CD8-positive, alpha-beta memory T cell (primary cell): ENCODE results near the gene STUB1. TPM values are rescaled to one million over a fixed set of nuclear protein-coding genes. Genes with fewer than 3 reads are reported as not detected.
A peak's percentile ranks its signal among the peaks of the same experiment; 100 is the strongest.
"Not testable (repeated sequence)": the region's sequence is repeated elsewhere in the genome, so short reads cannot be mapped to it uniquely, and the experiment has no call there.

ENCODE experiments used
- CTCF ChIA-PET: fragments of 350-600 bp; sonication (Branson Sonifier 250); formaldehyde crosslinking; loops from one replicate; lab custom pipeline; 2021; ENCODE audit warnings: antibody characterized with exemption; lab: Charles Lee
- POLR2A ChIA-PET: fragments of 350-600 bp; sonication (Branson Sonifier 250); formaldehyde crosslinking; loops from one replicate; lab custom pipeline; 2021; ENCODE audit warnings: antibody characterized with exemption; lab: Charles Lee
- DNase-seq, 5 donors: peaks; one replicate each; pipeline versions ENCODE4 v3.0.0 to v3.0.0-alpha.2; 2020 to 2022; ENCODE audit warnings: mixed read lengths in 1 of 5
- H3K27ac ChIP-seq: one replicate; pipeline ENCODE4 v1.7.0; 2013; ENCODE audit warnings: low read depth, mild to moderate bottlenecking, low read length, moderate library complexity
- H3K27me3 ChIP-seq: 2 replicates; pipeline ENCODE4 v1.7.0; 2013; ENCODE audit warnings: low read length, mild to moderate bottlenecking; ENCODE audit not compliant: insufficient read depth, poor library complexity, severe bottlenecking
- H3K36me3 ChIP-seq: 2 replicates; pipeline ENCODE4 v1.7.0; 2013; ENCODE audit warnings: mild to moderate bottlenecking, low read length, moderate library complexity; ENCODE audit not compliant: insufficient read depth
- H3K4me1 ChIP-seq: 2 replicates; pipeline ENCODE4 v1.7.0; 2013; ENCODE audit warnings: mild to moderate bottlenecking, low read length, moderate library complexity; ENCODE audit not compliant: insufficient read depth
- H3K4me3 ChIP-seq: 2 replicates; pipeline ENCODE4 v1.7.0; 2013; ENCODE audit warnings: mild to moderate bottlenecking, low read length
- H3K9me3 ChIP-seq: 2 replicates; pipeline ENCODE4 v1.7.0; 2013; ENCODE audit warnings: mild to moderate bottlenecking, low read length
- H3K27ac Mint-ChIP-seq, 8 donors: one replicate each; pipeline ENCODE4 v1.8.0; 2020 to 2021; ENCODE audit warnings: mixed read lengths in 8 of 8, mild to moderate bottlenecking in 6 of 8, inconsistent platforms in 3 of 8, moderate library complexity in 3 of 8
- H3K27me3 Mint-ChIP-seq, 2 donors: one replicate each; pipeline ENCODE4 v1.8.0; 2020 to 2021; ENCODE audit warnings: mixed read lengths in 2 of 2, mild to moderate bottlenecking in 1 of 2, moderate library complexity in 1 of 2
- H3K36me3 Mint-ChIP-seq, 3 donors: one replicate each; pipeline ENCODE4 v1.8.0; 2020 to 2021; ENCODE audit warnings: mixed read lengths in 3 of 3, inconsistent platforms in 1 of 3, mild to moderate bottlenecking in 1 of 3
- H3K4me1 Mint-ChIP-seq, 3 donors: one replicate each; pipeline ENCODE4 v1.8.0; 2020 to 2021; ENCODE audit warnings: mixed read lengths in 3 of 3, inconsistent platforms in 1 of 3, mild to moderate bottlenecking in 1 of 3
- H3K4me3 Mint-ChIP-seq, 7 donors: one replicate each; pipeline ENCODE4 v1.8.0; 2020 to 2021; ENCODE audit warnings: mixed read lengths in 7 of 7, mild to moderate bottlenecking in 6 of 7, moderate library complexity in 4 of 7, inconsistent platforms in 2 of 7
- H3K9me3 Mint-ChIP-seq, 5 donors: one replicate each; pipeline ENCODE4 v1.8.0; 2020 to 2022; ENCODE audit warnings: mixed read lengths in 5 of 5, mild to moderate bottlenecking in 3 of 5, moderate library complexity in 2 of 5, inconsistent platforms in 1 of 5
- polyA plus RNA-seq: library from polyadenylated mRNA; unstranded; fragments of 300-500 nt; fragmentation: Illumina TruSeq; gene quantifications from one replicate; pipeline ENCODE4 v1.2.3, GENCODE V29; 2021
- total RNA-seq, 2 experiments: library from RNA; stranded (reverse); gene quantifications; one replicate each; pipeline ENCODE4 v1.2.3, GENCODE V29; 2021

The STUB1 gene
- total and polyA plus RNA-seq, 3 experiments from 2014 or later = 111 to 161 (median 124) TPM

DNA sequence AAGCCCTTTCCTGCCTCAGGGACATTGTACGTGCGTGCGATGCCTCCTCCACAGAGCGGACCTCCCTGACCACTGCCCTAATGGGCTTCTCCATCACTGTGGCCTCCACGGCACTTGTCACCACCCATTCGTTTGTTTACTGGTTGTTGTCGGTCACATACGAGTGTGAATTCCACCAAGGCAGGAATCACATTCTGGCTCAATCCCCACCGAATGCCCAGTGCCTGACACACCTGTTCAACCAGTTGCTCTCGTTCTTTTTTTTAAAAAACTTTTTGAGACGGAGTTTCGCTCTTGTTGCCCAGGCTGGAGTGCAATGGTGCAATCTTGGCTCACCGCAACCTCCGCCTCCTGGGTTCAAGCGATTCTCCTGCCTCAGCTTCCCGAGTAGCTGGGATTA lies 11.0 kb downstream of the STUB1 start:
- peak overlapping the region in 4 of 8 donors; percentile 79 to 95 (median 88) for H3K27ac Mint-ChIP-seq
- CTCF ChIA-PET, H3K27me3 Mint-ChIP-seq, H3K9me3 ChIP-seq, DNase-seq, H3K36me3 ChIP-seq, H3K27me3 ChIP-seq, H3K9me3 Mint-ChIP-seq, H3K27ac ChIP-seq, H3K4me3 ChIP-seq: not testable (repeated sequence)
- peaks cover 26% of the 10 kb centered on the region for H3K4me1 ChIP-seq
- POLR2A ChIA-PET = interaction anchor here (2.0 kb wide), 1 partner anchor 30 kb away, joined by 12 read pairs; the partner anchor contains the start of gene ANTKMT
- peaks cover 26 to 45% (median 28%) of the 10 kb centered on the region in 3 donors for H3K4me1 Mint-ChIP-seq
- peak overlapping the region in 6 of 7 donors; percentile 57 to 96 (median 88) for H3K4me3 Mint-ChIP-seq
- H3K36me3 Mint-ChIP-seq = peaks cover 0 to 11% (median 0%) of the 10 kb centered on the region in 3 donors

DNA sequence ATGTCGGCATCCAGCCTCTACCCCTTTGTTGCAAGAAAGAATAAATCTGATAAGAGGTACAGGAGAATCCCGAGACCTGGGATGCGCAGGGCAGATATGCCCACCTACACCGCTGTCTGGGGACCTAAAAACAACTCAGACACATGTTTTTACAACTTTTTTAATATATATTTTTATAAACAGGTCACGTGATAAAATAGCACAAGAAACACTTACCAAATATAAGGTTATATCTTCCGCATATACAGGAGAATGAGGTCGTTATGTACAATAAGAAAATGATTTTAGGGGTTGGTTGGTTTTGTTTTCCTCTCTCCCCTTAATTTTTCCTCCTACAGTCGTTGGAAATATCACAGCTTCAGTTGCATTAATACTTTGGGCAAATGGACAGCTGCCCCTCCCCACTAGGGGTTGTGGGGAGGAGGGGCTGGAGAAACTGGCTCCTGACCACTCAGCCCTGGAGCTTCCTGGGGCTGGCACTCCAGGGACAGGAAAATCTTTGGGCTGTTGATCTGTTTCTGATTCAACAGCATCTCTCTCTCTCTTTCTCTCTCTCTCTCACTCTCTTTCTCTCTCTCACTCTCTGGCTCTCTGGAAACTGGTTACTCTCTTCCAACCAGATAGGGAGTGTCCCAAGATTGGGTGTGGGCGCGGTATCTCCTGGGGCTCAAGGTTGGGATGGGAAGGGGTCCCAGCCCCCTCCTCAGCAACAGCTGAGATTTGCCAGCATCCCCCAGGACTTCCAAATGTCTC lies 12.3 kb downstream of the STUB1 start:
- no peaks in the 10 kb centered on the region for H3K9me3 Mint-ChIP-seq
- peaks cover 0 to 8% (median 0%) of the 10 kb centered on the region in 3 donors for H3K36me3 Mint-ChIP-seq
- no peak overlapping the region for H3K4me3 ChIP-seq
- H3K27ac ChIP-seq = no peak overlapping the region
- ChIA-PET CTCF (interaction anchor here (1.2 kb wide), 1 partner anchor 11 kb away, joined by 4 read pairs; no protein-coding TSS in a partner anchor), POLR2A (interaction anchor here (0.6 kb wide), 1 partner anchor 8 kb away, joined by 4 read pairs; the partner anchor contains the start of gene JMJD8)
- H3K27me3 ChIP-seq = no peaks in the 10 kb centered on the region
- H3K27me3 Mint-ChIP-seq = peaks cover 0 to 1% of the 10 kb centered on the region in 2 donors
- H3K4me1 Mint-ChIP-seq = peaks cover 26 to 54% (median 32%) of the 10 kb centered on the region in 3 donors
- no peaks in the 10 kb centered on the region for H3K9me3 ChIP-seq
- no peaks in the 10 kb centered on the region for H3K36me3 ChIP-seq
- peak overlapping the region in 5 of 8 donors; percentile 18 to 95 (median 42) for H3K27ac Mint-ChIP-seq
- DNase-seq = no peak
- H3K4me1 ChIP-seq = peaks cover 28% of the 10 kb centered on the region
- H3K4me3 Mint-ChIP-seq = peak overlapping the region in 6 of 7 donors; percentile 1 to 96 (median 38)

DNA sequence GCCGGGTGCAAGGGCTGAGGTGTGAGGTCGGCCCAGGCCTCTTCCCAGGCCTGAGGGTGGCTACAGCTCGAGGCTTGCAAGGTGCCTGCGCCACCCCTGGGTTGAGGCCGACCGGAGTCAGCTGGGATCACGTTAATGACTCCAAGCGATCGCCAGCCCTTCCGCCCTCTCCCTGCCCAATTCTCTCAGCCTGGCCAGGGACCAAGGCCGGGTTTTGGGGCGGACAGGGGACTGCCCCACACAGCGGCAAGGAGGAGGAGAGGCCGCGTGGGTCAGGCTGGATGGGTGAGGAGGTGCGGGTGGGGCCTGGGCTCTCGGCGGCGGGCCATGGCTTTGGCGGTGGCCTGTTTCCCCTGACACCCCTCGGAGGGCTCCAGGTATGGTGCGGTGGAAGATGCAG lies 13.2 kb downstream of the STUB1 start:
- H3K27ac ChIP-seq = no peak overlapping the region
- H3K4me3 ChIP-seq = no peak overlapping the region
- H3K9me3 ChIP-seq = no peaks in the 10 kb centered on the region
- no peaks in the 10 kb centered on the region for H3K9me3 Mint-ChIP-seq
- CTCF ChIA-PET = interaction anchor here (1.2 kb wide), 1 partner anchor 12 kb away, joined by 4 read pairs; no protein-coding TSS in a partner anchor
- DNase-seq = no peak
- H3K36me3 Mint-ChIP-seq = peaks cover 0 to 6% (median 0%) of the 10 kb centered on the region in 3 donors
- peaks cover 0 to 1% of the 10 kb centered on the region in 2 donors for H3K27me3 Mint-ChIP-seq
- H3K36me3 ChIP-seq = no peaks in the 10 kb centered on the region
- H3K27ac Mint-ChIP-seq = peak overlapping the region in 2 of 8 donors; percentile 64 to 95
- POLR2A ChIA-PET = interaction anchor here (0.6 kb wide), 1 partner anchor 9 kb away, joined by 4 read pairs; the partner anchor contains the start of gene JMJD8
- peaks cover 26% of the 10 kb centered on the region for H3K4me1 ChIP-seq
- peak overlapping the region in 3 of 7 donors; percentile 24 to 84 (median 34) for H3K4me3 Mint-ChIP-seq
- no peaks in the 10 kb centered on the region for H3K27me3 ChIP-seq
- H3K4me1 Mint-ChIP-seq = peaks cover 26 to 54% (median 32%) of the 10 kb centered on the region in 3 donors

DNA sequence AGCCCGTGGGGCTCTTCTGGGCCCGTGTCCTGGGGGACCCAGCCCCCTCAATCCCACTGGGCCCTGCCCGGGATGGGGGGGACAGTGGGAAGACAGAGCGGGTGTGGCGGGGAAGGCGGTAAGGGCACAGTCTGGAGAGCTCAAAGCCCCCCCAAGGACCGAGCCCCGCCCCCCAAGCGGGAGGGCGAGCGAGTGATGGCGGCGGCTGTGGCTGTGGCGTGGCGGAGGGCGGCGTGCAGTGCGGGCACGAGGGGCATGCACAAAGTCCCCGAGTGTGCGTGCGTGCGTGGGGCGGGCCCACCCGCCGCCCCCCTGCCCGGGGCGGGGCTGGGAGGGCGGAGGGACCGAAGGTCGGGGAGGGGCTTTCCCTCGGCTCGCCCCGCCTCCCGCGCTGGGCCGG lies 13.6 kb downstream of the STUB1 start:
- no peaks in the 10 kb centered on the region for H3K9me3 Mint-ChIP-seq
- H3K36me3 ChIP-seq = no peaks in the 10 kb centered on the region
- H3K4me3 ChIP-seq = no peak overlapping the region
- H3K9me3 ChIP-seq = no peaks in the 10 kb centered on the region
- peaks cover 22% of the 10 kb centered on the region for H3K4me1 ChIP-seq
- H3K27ac Mint-ChIP-seq = peak overlapping the region in 1 of 8 donors; percentile 95
- peaks cover 26 to 53% (median 31%) of the 10 kb centered on the region in 3 donors for H3K4me1 Mint-ChIP-seq
- H3K36me3 Mint-ChIP-seq = peaks cover 0 to 6% (median 0%) of the 10 kb centered on the region in 3 donors
- peaks cover 0 to 1% of the 10 kb centered on the region in 2 donors for H3K27me3 Mint-ChIP-seq
- POLR2A ChIA-PET = no interaction called here
- H3K4me3 Mint-ChIP-seq = peak overlapping the region in 3 of 7 donors; percentile 24 to 34 (median 29)
- no peak overlapping the region for H3K27ac ChIP-seq
- DNase-seq = peak in 3 of 5 donors; percentile 33 to 53 (median 43)
- CTCF ChIA-PET = interaction anchor here (1.2 kb wide), 1 partner anchor 12 kb away, joined by 4 read pairs; no protein-coding TSS in a partner anchor
- H3K27me3 ChIP-seq = no peaks in the 10 kb centered on the region

DNA sequence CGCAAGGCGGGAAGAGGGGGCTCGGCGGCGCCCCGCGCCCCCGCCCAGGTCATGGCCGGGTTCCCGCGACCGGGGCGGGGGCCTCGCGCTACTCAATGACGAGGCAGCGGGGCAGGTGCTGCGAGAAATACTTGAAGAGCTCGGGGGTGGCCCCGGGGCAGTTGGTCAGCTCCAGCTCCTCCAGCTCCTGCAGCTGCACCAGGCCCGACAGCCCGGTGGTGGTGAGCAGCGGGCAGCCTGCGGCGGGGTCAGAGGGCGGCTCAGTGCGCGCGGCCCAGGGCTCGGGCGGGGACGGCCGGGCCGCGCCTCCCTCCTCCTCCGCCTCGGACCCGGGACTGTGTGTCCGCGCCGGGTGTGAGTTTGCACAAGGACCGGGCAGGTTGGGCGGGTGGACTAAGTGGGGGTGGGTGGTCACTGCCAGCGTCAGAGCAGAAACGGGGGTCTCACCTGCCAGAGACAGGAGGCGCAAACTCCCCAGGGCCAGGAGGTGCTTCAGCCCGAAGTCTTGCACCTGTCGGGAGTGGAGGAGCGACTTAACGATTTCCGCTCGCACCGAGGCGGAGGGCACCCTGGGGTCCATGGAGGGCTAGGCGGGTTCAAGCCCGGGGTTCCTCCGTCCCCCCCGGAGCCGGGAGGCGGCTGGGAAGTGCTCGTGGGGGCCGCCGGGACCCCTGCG lies 14.1 kb downstream of the STUB1 start:
- DNase-seq = no peak
- no peaks in the 10 kb centered on the region for H3K9me3 ChIP-seq
- Mint-ChIP-seq H3K27me3 (peaks cover 0 to 1% of the 10 kb centered on the region in 2 donors), H3K27ac (peak overlapping the region in 5 of 8 donors; percentile 43 to 60 (median 51)), H3K9me3 (no peaks in the 10 kb centered on the region), H3K4me1 (peaks cover 32 to 53% (median 32%) of the 10 kb centered on the region in 3 donors), H3K36me3 (peaks cover 0 to 6% (median 0%) of the 10 kb centered on the region in 3 donors), H3K4me3 (peak overlapping the region; percentile 74 to 90 (median 79))
- H3K27ac ChIP-seq = peak overlapping the region; percentile 31
- CTCF ChIA-PET = interaction anchor here (1.1 to 1.8 kb wide), 3 partner anchors 12 to 47 kb away, joined by 5 to 7 read pairs (median 7); partner anchors contain the start of genes CIAO3 and RHOT2
- no peaks in the 10 kb centered on the region for H3K36me3 ChIP-seq
- H3K4me1 ChIP-seq = peaks cover 22% of the 10 kb centered on the region
- no peaks in the 10 kb centered on the region for H3K27me3 ChIP-seq
- POLR2A ChIA-PET = interaction anchor here (0.7 to 2.1 kb wide), 5 partner anchors 10 to 58 kb away, joined by 4 to 15 read pairs (median 8); partner anchors contain the start of genes JMJD8, METTL26 and STUB1
- H3K4me3 ChIP-seq = peak overlapping the region; percentile 51

DNA sequence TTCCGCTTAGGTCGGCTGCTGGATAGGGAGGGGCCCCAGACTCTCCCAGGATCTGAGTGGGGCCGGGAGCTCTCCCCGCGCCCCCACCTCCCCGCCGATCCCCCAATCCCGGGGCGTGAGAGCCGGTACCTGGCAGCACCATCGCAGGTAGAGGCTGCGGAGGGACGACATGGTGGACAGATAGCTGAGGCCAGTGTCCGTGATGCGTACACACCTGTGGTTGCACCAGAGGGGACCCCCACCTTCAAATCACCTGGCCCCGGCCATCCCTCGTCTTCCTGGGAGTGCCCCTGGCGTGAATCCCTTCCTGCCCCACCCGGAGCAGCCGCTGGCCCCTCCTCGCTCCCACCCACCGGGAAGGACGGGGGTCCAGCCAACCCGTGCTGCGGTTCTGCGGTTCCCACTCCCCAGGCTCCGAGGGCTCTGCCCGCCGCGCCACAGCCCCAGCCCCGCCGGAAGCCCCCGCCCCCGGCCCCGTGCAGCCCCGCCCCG lies 14.7 kb downstream of the STUB1 start:
- Histone ChIP-seq H3K36me3 (no peaks in the 10 kb centered on the region), H3K4me3 (peak overlapping the region; percentile 51), H3K27me3 (no peaks in the 10 kb centered on the region), H3K4me1 (peaks cover 23% of the 10 kb centered on the region), H3K9me3 (no peaks in the 10 kb centered on the region), H3K27ac (peak overlapping the region; percentile 31)
- H3K4me3 Mint-ChIP-seq = peak overlapping the region in 6 of 7 donors; percentile 23 to 84 (median 70)
- H3K4me1 Mint-ChIP-seq = peaks cover 28 to 51% (median 37%) of the 10 kb centered on the region in 3 donors
- H3K27ac Mint-ChIP-seq = peak overlapping the region in 2 of 8 donors; percentile 41 to 67
- no peaks in the 10 kb centered on the region for H3K9me3 Mint-ChIP-seq
- DNase-seq = peak in 2 of 5 donors; percentile 31 to 55
- ChIA-PET POLR2A (interaction anchor here (0.5 to 2.1 kb wide), 15 partner anchors 11 to 917 kb away, joined by 3 to 21 read pairs (median 5); partner anchors contain the start of genes ANTKMT, CCDC78, CIAO3 and CRAMP1), CTCF (interaction anchor here (1.0 to 1.8 kb wide), 8 partner anchors 13 to 59 kb away, joined by 3 to 10 read pairs (median 4); partner anchors contain the start of genes CIAO3, METTL26, RHOT2 and STUB1)
- H3K27me3 Mint-ChIP-seq = peaks cover 0 to 1% of the 10 kb centered on the region in 2 donors
- peaks cover 0 to 5% (median 0%) of the 10 kb centered on the region in 3 donors for H3K36me3 Mint-ChIP-seq
